Fibroblast of lung (primary cell): Measurements from ENCODE around the gene PTPN13.

ENCODE experiments used
- CTCF ChIP-seq, 2 donors: IDR thresholded peaks in 1 of 2; conservative IDR thresholded peaks in 1 of 2; 1 replicate in 1 of 2; 2 replicates in 1 of 2; pipeline ENCODE4 v1.5.1; 2011 to 2012; ENCODE audit warnings: low read length in 2 of 2, control low read depth in 1 of 2, inconsistent platforms in 1 of 2, low read depth in 1 of 2, mild to moderate bottlenecking in 1 of 2
- EZH2 ChIP-seq: IDR thresholded peaks from 2 replicates; pipeline ENCODE4 v1.5.1; 2012; ENCODE audit warnings: low read length, control low read depth, mild to moderate bottlenecking; ENCODE audit errors: missing control alignments

GRCh38 chr4:86819561-86819960 is 225.4 kb downstream of the PTPN13 start:
- TF ChIP-seq EZH2 (no peak), CTCF (conservative IDR thresholded peaks at IDR 0.05 in 1 of 2, IDR thresholded peaks at IDR 0.05 in 1 of 2; ENCODE audit: low read depth in 1 of 2, low read length in 2 of 2) (no peak)
